ENCODE results near the gene SFRP2. TPM values are rescaled to one million over a fixed set of nuclear protein-coding genes. Genes with fewer than 3 reads are reported as not detected.
A peak's percentile ranks its signal among the peaks of the same experiment; 100 is the strongest.

Gene SFRP2
- total RNA-seq: 10 to 100 TPM; 12.3 to 36.5 (median 21.2) TPM

DNA sequence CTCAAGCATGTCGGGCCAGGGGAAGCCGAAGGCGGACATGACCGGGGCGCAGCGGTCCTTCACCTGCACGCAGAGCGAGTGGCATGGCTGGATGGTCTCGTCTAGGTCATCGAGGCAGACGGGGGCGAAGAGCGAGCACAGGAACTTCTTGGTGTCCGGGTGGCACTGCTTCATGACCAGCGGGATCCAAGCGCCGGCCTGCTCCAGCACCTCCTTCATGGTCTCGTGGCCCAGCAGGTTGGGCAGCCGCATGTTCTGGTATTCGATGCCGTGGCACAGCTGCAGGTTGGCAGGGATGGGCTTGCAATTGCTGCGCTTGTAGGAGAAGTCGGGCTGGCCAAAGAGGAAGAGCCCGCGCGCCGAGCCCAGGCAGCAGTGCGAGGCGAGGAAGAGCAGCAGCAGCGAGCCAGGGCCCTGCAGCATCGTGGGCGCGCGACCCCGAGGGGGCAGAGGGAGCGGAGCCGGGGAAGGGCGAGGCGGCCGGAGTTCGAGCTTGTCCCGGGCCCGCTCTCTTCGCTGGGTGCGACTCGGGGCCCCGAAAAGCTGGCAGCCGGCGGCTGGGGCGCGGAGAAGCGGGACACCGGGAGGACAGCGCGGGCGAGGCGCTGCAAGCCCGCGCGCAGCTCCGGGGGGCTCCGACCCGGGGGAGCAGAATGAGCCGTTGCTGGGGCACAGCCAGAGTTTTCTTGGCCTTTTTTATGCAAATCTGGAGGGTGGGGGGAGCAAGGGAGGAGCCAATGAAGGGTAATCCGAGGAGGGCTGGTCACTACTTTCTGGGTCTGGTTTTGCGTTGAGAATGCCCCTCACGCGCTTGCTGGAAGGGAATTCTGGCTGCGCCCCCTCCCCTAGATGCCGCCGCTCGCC is at the start of gene SFRP2:
Gene SFRP2 (minus strand): TSS at position 671 of the 864 bp plus-strand sequence. CDS start 248 bp downstream, at position 423.
- H3K27ac ChIP-seq: peak within 1 kb of the TSS in 3 of 4 donors; percentile 54 to 75 (median 64)

GRCh38 chr4:153838564-153838963 is 49.7 kb upstream of the SFRP2 start:
- TF ChIP-seq EP300 (IDR thresholded peaks at IDR 0.05): no peak
- no peak for TF ChIP-seq POLR2A (IDR thresholded peaks at IDR 0.05)
- TF ChIP-seq POLR2AphosphoS5 (IDR thresholded peaks at IDR 0.05): no peak
- no peak for TF ChIP-seq CTCF (IDR thresholded peaks at IDR 0.05)
- Histone ChIP-seq H3K9me3 (no peaks in the 10 kb centered on the region), H3K4me1 (no peaks in the 10 kb centered on the region), H3K4me3 (no peak overlapping the region), H3K27me3 (no peaks in the 10 kb centered on the region), H3K27ac (no peak overlapping the region), H3K36me3 (no peaks in the 10 kb centered on the region)
- WGBS, 2 donors (ENCODE audit: low coverage in 1 of 2): 44% methylated on average over 3 of the region's 3 CpGs; no CpG with 5 or more reads in 1 of the 2 donors
- no peak for ATAC-seq

More for the DNA sequence above, at the start of gene SFRP2:
- no peaks in the 10 kb centered on the region for H3K36me3 ChIP-seq
- no peaks in the 10 kb centered on the region for H3K9me3 ChIP-seq
- H3K27me3 ChIP-seq: peaks cover 76% of the 10 kb centered on the region
- 0 to 19% methylated on average over 4 of the region's 72 CpGs for WGBS, 2 donors (ENCODE audit: low coverage in 1 of 2)
- no peak for ATAC-seq
- H3K4me1 ChIP-seq: peaks cover 0 to 46% (median 17%) of the 10 kb centered on the region in 3 donors
- no peak for TF ChIP-seq EP300 (IDR thresholded peaks at IDR 0.05)
- no peak for TF ChIP-seq CTCF (IDR thresholded peaks at IDR 0.05)
- no peak for TF ChIP-seq POLR2AphosphoS5 (IDR thresholded peaks at IDR 0.05)
- no peak for TF ChIP-seq POLR2A (IDR thresholded peaks at IDR 0.05)
- H3K4me3 ChIP-seq: peak within 1 kb of the TSS; percentile 10 to 52

GRCh38 chr4:153834901-153835300 is 46.0 kb upstream of the SFRP2 start:
- WGBS, 2 donors (ENCODE audit: low coverage in 1 of 2): 57 to 88% methylated on average over 1 to 4 of the region's 5 CpGs
- Histone ChIP-seq H3K9me3 (no peaks in the 10 kb centered on the region), H3K27me3 (no peaks in the 10 kb centered on the region), H3K4me3 (no peak overlapping the region), H3K36me3 (no peaks in the 10 kb centered on the region), H3K4me1 (no peaks in the 10 kb centered on the region), H3K27ac (no peak overlapping the region)
- ATAC-seq: no peak
- TF ChIP-seq EP300 (IDR thresholded peaks at IDR 0.05) (no peak), POLR2A (IDR thresholded peaks at IDR 0.05) (no peak), CTCF (IDR thresholded peaks at IDR 0.05) (no peak), POLR2AphosphoS5 (IDR thresholded peaks at IDR 0.05) (no peak)

DNA sequence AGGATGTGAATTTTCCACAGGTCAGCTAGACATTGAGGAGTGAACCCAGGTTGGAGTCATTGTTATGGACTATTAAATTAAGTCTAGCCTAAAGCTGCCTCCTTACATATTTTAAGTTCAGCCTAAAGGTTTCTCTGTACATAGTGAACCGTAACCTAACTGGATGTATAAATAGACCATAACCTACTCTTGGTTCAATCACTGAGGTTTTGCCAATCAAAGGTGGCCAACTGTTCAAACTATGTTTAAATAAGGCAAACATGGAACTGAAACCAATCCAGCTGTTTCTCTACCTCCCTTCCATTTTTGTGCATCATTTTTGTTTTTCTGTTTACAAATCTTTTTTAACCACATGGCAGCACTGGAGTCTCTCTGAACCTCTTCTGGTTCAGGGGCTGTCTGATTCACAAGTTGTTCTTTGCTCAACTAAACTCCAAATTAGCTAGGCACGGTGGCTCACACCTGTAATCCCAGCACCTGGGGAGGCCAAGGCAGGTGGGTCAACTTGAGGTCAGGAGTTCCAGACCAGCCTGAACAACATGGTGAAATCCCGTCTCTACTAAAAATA is 43.9 kb upstream of the SFRP2 start:
- no peak overlapping the region for H3K27ac ChIP-seq
- no peaks in the 10 kb centered on the region for H3K9me3 ChIP-seq
- no peak overlapping the region for H3K4me3 ChIP-seq
- no peaks in the 10 kb centered on the region for H3K36me3 ChIP-seq
- 94 to 100% methylated on average over 2 of the region's 3 CpGs for WGBS, 2 donors (ENCODE audit: low coverage in 1 of 2)
- H3K4me1 ChIP-seq: no peaks in the 10 kb centered on the region
- no peak for ATAC-seq
- TF ChIP-seq POLR2AphosphoS5 (IDR thresholded peaks at IDR 0.05) (no peak), EP300 (IDR thresholded peaks at IDR 0.05) (no peak), CTCF (IDR thresholded peaks at IDR 0.05) (no peak), POLR2A (IDR thresholded peaks at IDR 0.05) (no peak)
- H3K27me3 ChIP-seq: no peaks in the 10 kb centered on the region
